OCI-LY7 (cell line): ENCODE results near the gene SAC3D1. TPM values are rescaled to one million over a fixed set of nuclear protein-coding genes. Genes with fewer than 3 reads are reported as not detected.

Experiments used
- BruUV-seq: library from RNA; stranded (reverse); fragments of 400-500 nt; replicated peaks from 2 replicates; lab custom pipeline; 2021; lab: Mats Ljungman, UMichigan
- CTCF ChIA-PET: fragments of 300-600 bp; sonication (Branson Sonifier 250); formaldehyde crosslinking; loops from one replicate; lab custom pipeline; 2022; ENCODE audit warnings: antibody characterized with exemption; ENCODE audit not compliant: unreplicated experiment; lab: Charles Lee
- POLR2A ChIA-PET: fragments of 300-600 bp; sonication (Branson Sonifier 250); formaldehyde crosslinking; loops from one replicate; lab custom pipeline; 2022; ENCODE audit warnings: antibody characterized with exemption; lab: Charles Lee
- DNase-seq: peaks from one replicate; pipeline ENCODE4 v3.0.0-alpha.2; 2015; ENCODE audit warnings: low spot score
- H2AFZ ChIP-seq: fragments of 200-600 bp; sonication (generic), shearing (Covaris generic); 2 replicates; pipeline ENCODE4 v1.6.1; 2014; ENCODE audit warnings: mild to moderate bottlenecking, antibody characterized with exemption, low read length, moderate library complexity
- H3K27ac ChIP-seq: fragments of 200-600 bp; sonication (generic); 2 replicates; pipeline ENCODE4 v1.5.1; 2014; ENCODE audit warnings: mixed run types, low read depth, mild to moderate bottlenecking, moderate library complexity, low read length, inconsistent platforms; ENCODE audit not compliant: poor library complexity, severe bottlenecking
- H3K36me3 ChIP-seq: fragments of 200-600 bp; sonication (generic); 2 replicates; pipeline ENCODE4 v1.6.1; 2014; ENCODE audit warnings: mild to moderate bottlenecking, antibody characterized with exemption, low read length, moderate library complexity, mixed read lengths; ENCODE audit not compliant: insufficient read depth
- H3K4me1 ChIP-seq: fragments of 200-600 bp; sonication (generic); 2 replicates; pipeline ENCODE4 v1.5.1; 2014; ENCODE audit warnings: mild to moderate bottlenecking, low read length; ENCODE audit not compliant: insufficient read depth, poor library complexity, severe bottlenecking
- H3K4me2 ChIP-seq: fragments of 200-600 bp; sonication (generic); 2 replicates; pipeline ENCODE4 v1.6.1; 2014; ENCODE audit warnings: mild to moderate bottlenecking, low read length
- H3K4me3 ChIP-seq: fragments of 200-600 bp; sonication (generic); 2 replicates; pipeline ENCODE4 v1.5.1; 2014; ENCODE audit warnings: mild to moderate bottlenecking, low read depth, low read length; ENCODE audit not compliant: poor library complexity, severe bottlenecking
- H3K79me2 ChIP-seq: fragments of 200-600 bp; sonication (generic); 2 replicates; pipeline ENCODE4 v1.6.1; 2016; ENCODE audit warnings: low read depth, mild to moderate bottlenecking, low read length, moderate library complexity, mixed read lengths; ENCODE audit not compliant: insufficient read depth
- H3K9me2 ChIP-seq: fragments of 200-600 bp; sonication (generic); 2 replicates; pipeline ENCODE4 v1.6.1; 2016; ENCODE audit warnings: mild to moderate bottlenecking, low read length, mixed read lengths; ENCODE audit not compliant: insufficient read depth
- H3K9me3 ChIP-seq: fragments of 200-600 bp; sonication (generic); 2 replicates; pipeline ENCODE4 v1.6.1; 2014; ENCODE audit warnings: mild to moderate bottlenecking, mixed run types, low read length, mixed read lengths
- H4K20me1 ChIP-seq: fragments of 200-600 bp; sonication (generic); 2 replicates; pipeline ENCODE4 v1.6.1; 2014; ENCODE audit warnings: mild to moderate bottlenecking, antibody characterized with exemption, low read length, moderate library complexity, mixed read lengths; ENCODE audit not compliant: insufficient read depth
- CTCF ChIP-seq: fragments of 200-600 bp; sonication (generic); conservative IDR thresholded peaks from 2 replicates; pipeline ENCODE4 v1.5.1; 2014; ENCODE audit warnings: mild to moderate bottlenecking, antibody characterized with exemption, low read length, moderate library complexity, mixed read lengths
- EZH2phosphoT487 ChIP-seq: fragments of 200-600 bp; sonication (generic); IDR thresholded peaks from 2 replicates; pipeline ENCODE4 v1.6.1; 2018; ENCODE audit warnings: low read depth, borderline replicate concordance, mild to moderate bottlenecking, mixed run types, antibody characterized with exemption, low read length, moderate library complexity, mixed read lengths
- intact Hi-C: fragments of 100-400 bp; cut with micrococcal nuclease; formaldehyde crosslinking; loops from one replicate; pipeline ENCODE4 v1.10.0; 2022; ENCODE audit not compliant: unreplicated experiment
- microRNA-seq: library from miRNA; unstranded; fragments of <30 nt; microRNA quantifications from one replicate; pipeline ENCODE4 v1.2.0, GENCODE V29; 2022; ENCODE audit warnings: borderline replicate concordance
- small RNA-seq: library from RNA; depleted of rRNA; stranded (forward); fragments of <200 nt; gene quantifications from one replicate; pipeline ENCODE3, GENCODE V24; 2014
- total RNA-seq, 2 experiments: library from RNA; depleted of rRNA in 1 of 2; stranded (reverse); fragments of >200 nt in 1 of 2; shearing (Covaris generic) in 1 of 2; gene quantifications; 2 replicates each; pipeline ENCODE4 v1.2.3, GENCODE V29; 2014 to 2022

The SAC3D1 gene
- total RNA-seq, 2 experiments from 2014 or later, result 28.2 to 32.5 TPM

- Histone ChIP-seq H3K4me3 (no peak overlapping the region), H3K27ac (no peak overlapping the region), H2AFZ (no peak overlapping the region), H3K4me2 (no peak overlapping the region), H3K9me2 (no peaks in the 10 kb centered on the region), H3K36me3 (peaks cover 21% of the 10 kb centered on the region), H4K20me1 (no peaks in the 10 kb centered on the region), H3K79me2 (peaks cover 9% of the 10 kb centered on the region; the same call in 1 of the 2 replicates), H3K4me1 (peaks cover 21% of the 10 kb centered on the region), H3K9me3 (no peaks in the 10 kb centered on the region)
- intact Hi-C loops, result loop anchor here (10.0 kb wide), 2 partner anchors 175 to 245 kb away; partner anchors contain the start of genes ATG2A and CDC42BPG
- POLR2A ChIA-PET, result interaction anchor here (1.4 kb wide), 1 partner anchor 13 kb away, joined by 5 read pairs; no protein-coding TSS in a partner anchor
- CTCF ChIA-PET, result no interaction called here
- no TSS peak for BruUV-seq
- DNase-seq, result no peak
- no peak for TF ChIP-seq EZH2phosphoT487
- no peak for TF ChIP-seq CTCF
Observed at GRCh38 chr11:65089621-65090020, 48.6 kb downstream of the SAC3D1 start.

- ChIA-PET POLR2A (interaction anchor here (1.4 kb wide), 1 partner anchor 14 kb away, joined by 5 read pairs; no protein-coding TSS in a partner anchor), CTCF (no interaction called here)
- H3K27ac ChIP-seq, result no peak overlapping the region
- H3K9me2 ChIP-seq, result no peaks in the 10 kb centered on the region
- no peaks in the 10 kb centered on the region for H3K9me3 ChIP-seq
- H3K4me2 ChIP-seq, result no peak overlapping the region
- peaks cover 21% of the 10 kb centered on the region for H3K36me3 ChIP-seq
- H3K4me1 ChIP-seq, result peaks cover 12% of the 10 kb centered on the region
- intact Hi-C loops, result no loop called here
- no peaks in the 10 kb centered on the region for H3K79me2 ChIP-seq
- no peak overlapping the region for H3K4me3 ChIP-seq
- TF ChIP-seq EZH2phosphoT487 (no peak), CTCF (no peak)
- no peak overlapping the region for H2AFZ ChIP-seq
- no peak for DNase-seq
- H4K20me1 ChIP-seq, result no peaks in the 10 kb centered on the region
- BruUV-seq, result no TSS peak
Observed at GRCh38 chr11:65090628-65091027, 49.6 kb downstream of the SAC3D1 start.

Small RNAs within 50 kb of the gene (microRNA-seq; reads per million reads assigned to microRNA genes)
- gene MIR6879, result not detected

Small RNAs within 50 kb of the gene (small RNA-seq; reads per million reads assigned to genes)
- not detected for gene MIR6879
- gene SNX15, result not detected

Other genes with a start within 250 kb of the SAC3D1 start
- gene MAP4K2, start 238.0 kb upstream of the SAC3D1 start, total RNA-seq (2014; rRNA removed; shearing (Covaris generic)), result 109 and 115 TPM in 2 replicates
- gene MAP4K2, start 238.0 kb upstream of the SAC3D1 start, total RNA-seq (2022), result 110 and 122 TPM in 2 replicates
- gene MEN1, start 230.7 kb upstream of the SAC3D1 start, total RNA-seq (2014; rRNA removed; shearing (Covaris generic)), result 29.8 and 44.4 TPM in 2 replicates
- 71.6 and 72.4 TPM in 2 replicates for gene MEN1, start 230.7 kb upstream of the SAC3D1 start, total RNA-seq (2022)
- gene CDC42BPG, start 196.6 kb upstream of the SAC3D1 start, total RNA-seq (2014; rRNA removed; shearing (Covaris generic)), result 4.9 TPM in 2 replicates
- 3.5 and 5.1 TPM in 2 replicates for gene CDC42BPG, start 196.6 kb upstream of the SAC3D1 start, total RNA-seq (2022)
- 101 and 107 TPM in 2 replicates for gene EHD1, start 162.6 kb upstream of the SAC3D1 start, total RNA-seq (2014; rRNA removed; shearing (Covaris generic))
- gene EHD1, start 162.6 kb upstream of the SAC3D1 start, total RNA-seq (2022), result 153 and 177 TPM in 2 replicates
- 18.1 and 29.0 TPM in 2 replicates for gene ATG2A, start 124.0 kb upstream of the SAC3D1 start, total RNA-seq (2014; rRNA removed; shearing (Covaris generic))
- gene ATG2A, start 124.0 kb upstream of the SAC3D1 start, total RNA-seq (2022), result 28.2 and 28.7 TPM in 2 replicates
- gene PPP2R5B, start 116.5 kb upstream of the SAC3D1 start, total RNA-seq (2014; rRNA removed; shearing (Covaris generic)), result 8.6 and 8.8 TPM in 2 replicates
- 13.3 and 16.2 TPM in 2 replicates for gene PPP2R5B, start 116.5 kb upstream of the SAC3D1 start, total RNA-seq (2022)
- not detected in 2 replicates for gene GPHA2, start 105.3 kb upstream of the SAC3D1 start, total RNA-seq (2014; rRNA removed; shearing (Covaris generic))
- gene GPHA2, start 105.3 kb upstream of the SAC3D1 start, total RNA-seq (2022), result not detected in 2 replicates
- gene MAJIN, start 69.1 kb upstream of the SAC3D1 start, total RNA-seq (2014; rRNA removed; shearing (Covaris generic)), result not detected in 2 replicates
- not detected in 2 replicates for gene MAJIN, start 69.1 kb upstream of the SAC3D1 start, total RNA-seq (2022)
- 0.33 and 0.79 TPM in 2 replicates for gene BATF2, start 44.2 kb upstream of the SAC3D1 start, total RNA-seq (2014; rRNA removed; shearing (Covaris generic))
- gene BATF2, start 44.2 kb upstream of the SAC3D1 start, total RNA-seq (2022), result 0.61 and 0.70 TPM in 2 replicates
- gene ARL2, start 27.1 kb upstream of the SAC3D1 start, total RNA-seq (2014; rRNA removed; shearing (Covaris generic)), result 113 and 130 TPM in 2 replicates
- gene ARL2, start 27.1 kb upstream of the SAC3D1 start, total RNA-seq (2022), result 95.9 and 102 TPM in 2 replicates
- 25.9 and 31.6 TPM in 2 replicates for gene SNX15, start 13.8 kb upstream of the SAC3D1 start, total RNA-seq (2014; rRNA removed; shearing (Covaris generic))
- 28.3 and 33.6 TPM in 2 replicates for gene SNX15, start 13.8 kb upstream of the SAC3D1 start, total RNA-seq (2022)
- 2.7 and 7.1 TPM in 2 replicates for gene NAALADL1, start 17.3 kb downstream of the SAC3D1 start, total RNA-seq (2014; rRNA removed; shearing (Covaris generic))
- 3.9 and 4.6 TPM in 2 replicates for gene NAALADL1, start 17.3 kb downstream of the SAC3D1 start, total RNA-seq (2022)
- gene CDCA5, start 42.8 kb downstream of the SAC3D1 start, total RNA-seq (2014; rRNA removed; shearing (Covaris generic)), result 119 and 135 TPM in 2 replicates
- 151 and 153 TPM in 2 replicates for gene CDCA5, start 42.8 kb downstream of the SAC3D1 start, total RNA-seq (2022)
- 39.5 and 43.9 TPM in 2 replicates for gene ZFPL1, start 43.0 kb downstream of the SAC3D1 start, total RNA-seq (2014; rRNA removed; shearing (Covaris generic))
- gene ZFPL1, start 43.0 kb downstream of the SAC3D1 start, total RNA-seq (2022), result 38.4 and 42.6 TPM in 2 replicates
- 214 and 221 TPM in 2 replicates for gene VPS51, start 55.0 kb downstream of the SAC3D1 start, total RNA-seq (2014; rRNA removed; shearing (Covaris generic))
- gene VPS51, start 55.0 kb downstream of the SAC3D1 start, total RNA-seq (2022), result 119 and 146 TPM in 2 replicates
- 25.8 and 30.1 TPM in 2 replicates for gene TM7SF2, start 70.7 kb downstream of the SAC3D1 start, total RNA-seq (2014; rRNA removed; shearing (Covaris generic))
- gene TM7SF2, start 70.7 kb downstream of the SAC3D1 start, total RNA-seq (2022), result 46.7 and 54.1 TPM in 2 replicates
- gene ZNHIT2, start 76.5 kb downstream of the SAC3D1 start, total RNA-seq (2014; rRNA removed; shearing (Covaris generic)), result 29.9 and 32.4 TPM in 2 replicates
- 10.7 and 11.5 TPM in 2 replicates for gene ZNHIT2, start 76.5 kb downstream of the SAC3D1 start, total RNA-seq (2022)
- gene FAU, start 80.9 kb downstream of the SAC3D1 start, total RNA-seq (2014; rRNA removed; shearing (Covaris generic)), result 1,573 and 1,628 TPM in 2 replicates
- gene FAU, start 80.9 kb downstream of the SAC3D1 start, total RNA-seq (2022), result 1,401 and 1,406 TPM in 2 replicates
- gene MRPL49, start 81.1 kb downstream of the SAC3D1 start, total RNA-seq (2014; rRNA removed; shearing (Covaris generic)), result 81.6 and 83.2 TPM in 2 replicates
- gene MRPL49, start 81.1 kb downstream of the SAC3D1 start, total RNA-seq (2022), result 65.2 and 67.2 TPM in 2 replicates
- 102 and 134 TPM in 2 replicates for gene SYVN1, start 93.3 kb downstream of the SAC3D1 start, total RNA-seq (2014; rRNA removed; shearing (Covaris generic))
- gene SYVN1, start 93.3 kb downstream of the SAC3D1 start, total RNA-seq (2022), result 310 and 320 TPM in 2 replicates
- not detected in 2 replicates for gene SPDYC, start 129.0 kb downstream of the SAC3D1 start, total RNA-seq (2014; rRNA removed; shearing (Covaris generic))
- gene SPDYC, start 129.0 kb downstream of the SAC3D1 start, total RNA-seq (2022), result not detected in 2 replicates
- 66.9 and 89.9 TPM in 2 replicates for gene CAPN1, start 140.7 kb downstream of the SAC3D1 start, total RNA-seq (2014; rRNA removed; shearing (Covaris generic))
- gene CAPN1, start 140.7 kb downstream of the SAC3D1 start, total RNA-seq (2022), result 111 and 118 TPM in 2 replicates
- 47.5 and 50.0 TPM in 2 replicates for gene POLA2, start 220.8 kb downstream of the SAC3D1 start, total RNA-seq (2014; rRNA removed; shearing (Covaris generic))
- 89.1 and 103 TPM in 2 replicates for gene POLA2, start 220.8 kb downstream of the SAC3D1 start, total RNA-seq (2022)